Thoracic aorta (tissue), 2 donors: ENCODE results near the gene CXCL11. TPM values are rescaled to one million over a fixed set of nuclear protein-coding genes. Genes with fewer than 3 reads are reported as not detected.

Experiments used
- ATAC-seq: fragments of 150-250 bp; one replicate; pipeline ENCODE4 v1.8.0; 2017; ENCODE audit warnings: low read depth; ENCODE audit not compliant: insufficient number of reproducible peaks, low FRiP score
- DNase-seq: peaks from one replicate; pipeline ENCODE4 v3.0.0-alpha.2; 2020; ENCODE audit warnings: low spot score
- H3K27ac ChIP-seq, 2 donors: fragments of 200-600 bp; sonication (generic); 1 replicate in 1 of 2; 2 replicates in 1 of 2; pipeline ENCODE4 v1.5.1; 2016; ENCODE audit warnings: mild to moderate bottlenecking in 2 of 2, moderate library complexity in 2 of 2
- H3K27me3 ChIP-seq: fragments of 200-600 bp; sonication (generic); replicated peaks from 2 replicates; pipeline ENCODE4 v1.6.0; 2016; ENCODE audit warnings: mild to moderate bottlenecking; ENCODE audit not compliant: insufficient read depth
- H3K36me3 ChIP-seq: fragments of 200-600 bp; sonication (generic); one replicate; pipeline ENCODE4 v1.5.1; 2016
- H3K4me1 ChIP-seq, 2 donors: fragments of 200-600 bp; sonication (generic); 1 replicate in 1 of 2; 2 replicates in 1 of 2; pipeline versions ENCODE4 v1.5.1 to v1.6.0; 2016; ENCODE audit warnings: low read depth in 2 of 2, mild to moderate bottlenecking in 1 of 2; ENCODE audit not compliant: control insufficient read depth in 1 of 2
- H3K4me3 ChIP-seq: fragments of 200-600 bp; sonication (generic); 2 replicates; pipeline ENCODE4 v1.5.1; 2016; ENCODE audit warnings: mild to moderate bottlenecking
- H3K9me3 ChIP-seq: fragments of 200-600 bp; sonication (generic); 2 replicates; pipeline ENCODE4 v1.5.1; 2016
- CTCF ChIP-seq: fragments of 200-600 bp; sonication (generic); IDR thresholded peaks from one replicate; pipeline ENCODE4 v1.5.1; 2019; ENCODE audit warnings: antibody characterized with exemption
- total RNA-seq, 2 donors: library from RNA; depleted of rRNA; stranded (reverse); fragments of >200 nt; gene quantifications; one replicate each; pipeline versions ENCODE4 v1.1.0 to v1.2.3, GENCODE V29; 2016

Gene CXCL11
- total RNA-seq, 2 donors from 2014 or later: not detected

DNA sequence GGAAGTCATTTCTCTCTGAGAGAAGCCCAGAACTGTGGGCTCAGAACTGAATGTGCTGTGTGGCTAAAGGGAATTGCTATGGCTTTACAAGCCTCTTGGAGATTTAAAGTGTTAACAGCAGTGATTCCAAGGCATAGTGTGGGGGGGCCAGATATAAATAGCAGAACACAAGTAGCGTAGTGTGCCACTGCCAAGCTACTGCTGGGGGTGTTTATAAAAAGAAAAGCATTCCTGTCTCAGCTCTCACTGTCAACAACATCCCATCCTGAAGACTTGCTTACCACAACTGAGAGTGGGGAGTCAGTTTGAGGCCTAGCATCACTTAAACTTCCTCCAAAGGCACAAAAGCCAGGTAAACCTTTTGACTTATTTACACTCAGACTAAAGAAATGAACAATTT is 38.6 kb upstream of the CXCL11 start, which contains the start of gene ART3:
Gene ART3 (plus strand): TSS at position 242 of the 400 bp plus-strand sequence. CDS start 1,181 bp downstream, outside the sequence.
- H3K4me3 ChIP-seq: no peak within 1 kb of the TSS
- no peaks in the 10 kb centered on the region for H3K36me3 ChIP-seq
- no peak for DNase-seq
- ATAC-seq: no peak
- H3K27ac ChIP-seq: no peak within 1 kb of the TSS
- no peaks in the 10 kb centered on the region for H3K9me3 ChIP-seq
- H3K4me1 ChIP-seq: no peaks in the 10 kb centered on the region
- TF ChIP-seq CTCF: no peak
- no peaks in the 10 kb centered on the region for H3K27me3 ChIP-seq

GRCh38 chr4:76072760-76073159 is 36.9 kb upstream of the CXCL11 start:
- Histone ChIP-seq H3K4me3 (no peak overlapping the region), H3K27ac (no peak overlapping the region), H3K4me1 (no peaks in the 10 kb centered on the region), H3K36me3 (no peaks in the 10 kb centered on the region), H3K9me3 (no peaks in the 10 kb centered on the region), H3K27me3 (no peaks in the 10 kb centered on the region)
- DNase-seq (no peak), ATAC-seq (no peak)
- TF ChIP-seq CTCF: no peak

GRCh38 chr4:76067652-76068286 is 31.9 kb upstream of the CXCL11 start:
- peak; percentile 65 for TF ChIP-seq CTCF
- ATAC-seq (no peak), DNase-seq (peak; percentile 26)
- Histone ChIP-seq H3K9me3 (no peaks in the 10 kb centered on the region), H3K36me3 (no peaks in the 10 kb centered on the region), H3K27me3 (no peaks in the 10 kb centered on the region), H3K4me1 (no peaks in the 10 kb centered on the region), H3K27ac (no peak overlapping the region), H3K4me3 (no peak overlapping the region)

DNA sequence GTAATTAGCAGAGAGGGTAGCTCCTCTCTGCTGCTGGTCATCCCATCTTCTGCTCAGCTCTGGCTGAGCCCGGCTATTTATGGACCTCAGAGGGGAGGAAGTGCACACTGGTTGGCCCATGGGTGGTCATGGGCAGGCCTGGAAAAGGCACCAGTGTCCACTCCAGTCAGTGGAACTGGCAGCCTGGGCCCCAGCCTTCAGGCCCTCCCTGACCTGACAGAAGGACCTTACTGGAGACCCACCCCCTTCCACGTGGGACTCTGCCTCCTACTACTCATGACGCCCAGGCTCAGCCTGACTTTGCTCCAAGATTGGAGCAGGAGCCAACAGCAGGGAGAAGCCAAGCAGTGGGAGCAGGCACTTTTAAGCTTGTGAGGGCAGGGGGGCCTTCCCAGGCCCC is 30.7 kb upstream of the CXCL11 start:
- ATAC-seq: no peak

GRCh38 chr4:76061982-76062381 is 26.1 kb upstream of the CXCL11 start:
- H3K4me1 ChIP-seq: no peaks in the 10 kb centered on the region
- ATAC-seq (no peak), DNase-seq (no peak)
- no peak overlapping the region for H3K4me3 ChIP-seq
- no peaks in the 10 kb centered on the region for H3K27me3 ChIP-seq
- H3K36me3 ChIP-seq: no peaks in the 10 kb centered on the region
- H3K9me3 ChIP-seq: no peaks in the 10 kb centered on the region
- H3K27ac ChIP-seq: no peak overlapping the region
- TF ChIP-seq CTCF: no peak

More for the DNA sequence above, 30.7 kb upstream of the CXCL11 start:
- no peak for DNase-seq
- Histone ChIP-seq H3K27me3 (no peaks in the 10 kb centered on the region), H3K27ac (no peak overlapping the region), H3K9me3 (no peaks in the 10 kb centered on the region), H3K4me1 (no peaks in the 10 kb centered on the region), H3K36me3 (no peaks in the 10 kb centered on the region), H3K4me3 (no peak overlapping the region)
- TF ChIP-seq CTCF: no peak
